Hepatocyte (in vitro differentiated cells): ENCODE results near the gene EXOC3L1. TPM values are rescaled to one million over a fixed set of nuclear protein-coding genes. Genes with fewer than 3 reads are reported as not detected.
A peak's percentile ranks its signal among the peaks of the same experiment; 100 is the strongest.

Source experiments
- DNase-seq: peaks from one replicate; pipeline ENCODE4 v3.0.0-alpha.2; 2016; ENCODE audit warnings: low spot score
- H2AFZ ChIP-seq: fragments of 200-600 bp; sonication (generic); 2 replicates; pipeline ENCODE4 v1.6.0; 2016; ENCODE audit warnings: antibody characterized with exemption, mild to moderate bottlenecking
- H3K27ac ChIP-seq: fragments of 200-600 bp; sonication (generic); 2 replicates; pipeline ENCODE4 v1.5.1; 2016; ENCODE audit warnings: mild to moderate bottlenecking
- H3K27me3 ChIP-seq: fragments of 200-600 bp; sonication (generic); 2 replicates; pipeline ENCODE4 v1.6.1; 2016
- H3K36me3 ChIP-seq: fragments of 200-600 bp; sonication (generic); replicated peaks from 2 replicates; pipeline ENCODE4 v1.5.1; 2016; ENCODE audit warnings: low read depth; ENCODE audit not compliant: insufficient read depth
- H3K4me1 ChIP-seq: fragments of 200-600 bp; sonication (generic); 2 replicates; pipeline ENCODE4 v1.5.1; 2016; ENCODE audit warnings: mild to moderate bottlenecking, moderate library complexity; ENCODE audit not compliant: insufficient read depth
- H3K4me2 ChIP-seq: fragments of 200-600 bp; sonication (generic); 2 replicates; pipeline ENCODE4 v1.6.0; 2016
- H3K4me3 ChIP-seq: fragments of 200-600 bp; sonication (generic); 2 replicates; pipeline ENCODE4 v1.5.1; 2016; ENCODE audit warnings: mild to moderate bottlenecking
- H3K79me2 ChIP-seq: fragments of 200-600 bp; sonication (generic); 2 replicates; pipeline ENCODE4 v1.6.0; 2017; ENCODE audit warnings: mild to moderate bottlenecking
- H3K9me2 ChIP-seq: fragments of 200-600 bp; sonication (generic); replicated peaks from 2 replicates; pipeline ENCODE4 v1.6.0; 2017; ENCODE audit warnings: mild to moderate bottlenecking; ENCODE audit not compliant: insufficient read depth
- H3K9me3 ChIP-seq: fragments of 200-600 bp; sonication (generic); 2 replicates; pipeline ENCODE4 v1.5.1; 2016; ENCODE audit warnings: low read depth, mild to moderate bottlenecking
- H4K20me1 ChIP-seq: fragments of 200-600 bp; sonication (generic); 2 replicates; pipeline ENCODE4 v1.6.0; 2016; ENCODE audit warnings: mild to moderate bottlenecking; ENCODE audit not compliant: insufficient read depth, poor library complexity, severe bottlenecking
- EZH2 ChIP-seq: fragments of 200-600 bp; sonication (generic); IDR thresholded peaks from 2 replicates; pipeline ENCODE4 v1.6.1; 2016; ENCODE audit warnings: antibody characterized with exemption, mild to moderate bottlenecking, borderline replicate concordance
- EZH2phosphoT487 ChIP-seq: fragments of 200-600 bp; sonication (generic); IDR thresholded peaks from one replicate; pipeline ENCODE4 v1.6.1; 2018; ENCODE audit warnings: antibody characterized with exemption, mild to moderate bottlenecking, low read depth, moderate library complexity; ENCODE audit not compliant: unreplicated experiment, severe bottlenecking
- WGBS: methylation state at CpG from one replicate; pipeline ENCODE4 v1.1.6; 2016; ENCODE audit warnings: low lambda C conversion rate; ENCODE audit errors: missing lambda C conversion rate; 5-methylcytosine and 5-hydroxymethylcytosine counted together
- polyA plus RNA-seq: library from polyadenylated mRNA; unstranded; fragments of >200 nt; fragmentation: Nextera tagmentation; extraction: Ambion mirVana; gene quantifications from 2 replicates; pipeline ENCODE4 v1.2.1, GENCODE V29; 2016
- total RNA-seq: library from RNA; depleted of rRNA; stranded (reverse); fragments of >200 nt; gene quantifications from 2 replicates; pipeline ENCODE4 v1.2.3, GENCODE V29; 2014
- TF ChIP-seq, protein P1 (sequence below): fragments of 200-600 bp; sonication (generic); IDR thresholded peaks from 2 replicates; pipeline ENCODE4 v1.5.1; 2016; ENCODE audit warnings: antibody characterized with exemption, mild to moderate bottlenecking; ENCODE audit not compliant: poor library complexity

The EXOC3L1 gene
- total and polyA plus RNA-seq, 2 experiments from 2014 or later: 0.33 to 2.0 TPM

DNA sequence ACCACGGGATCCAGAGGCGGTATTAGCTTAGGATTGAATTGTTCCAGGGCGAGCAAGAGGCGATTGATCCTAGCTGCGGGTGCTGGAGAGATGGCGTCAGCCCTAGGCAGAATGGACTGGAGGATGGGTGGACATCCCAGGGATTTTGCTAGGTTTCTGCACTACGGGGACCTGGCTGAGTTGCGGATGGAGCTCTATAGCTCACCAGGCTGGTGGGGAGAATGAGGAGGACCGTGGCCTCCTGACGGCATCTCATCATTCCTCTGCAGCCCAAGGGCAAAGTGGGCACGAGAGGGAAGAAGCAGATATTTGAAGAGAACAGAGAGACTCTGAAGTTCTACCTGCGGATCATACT is 37.6 kb upstream of the EXOC3L1 start:
- no peak for DNase-seq
- H3K4me1 ChIP-seq: peaks cover 9% of the 10 kb centered on the region
- H3K79me2 ChIP-seq: peaks cover 16% of the 10 kb centered on the region
- peak overlapping the region; percentile 69 for H3K27ac ChIP-seq
- H4K20me1 ChIP-seq: no peaks in the 10 kb centered on the region
- H3K9me2 ChIP-seq: no peaks in the 10 kb centered on the region
- 34% methylated on average over 12 of the region's 12 CpGs for WGBS
- TF ChIP-seq EZH2 (no peak), EZH2phosphoT487 (no peak)
- TF ChIP-seq, protein P1, sequence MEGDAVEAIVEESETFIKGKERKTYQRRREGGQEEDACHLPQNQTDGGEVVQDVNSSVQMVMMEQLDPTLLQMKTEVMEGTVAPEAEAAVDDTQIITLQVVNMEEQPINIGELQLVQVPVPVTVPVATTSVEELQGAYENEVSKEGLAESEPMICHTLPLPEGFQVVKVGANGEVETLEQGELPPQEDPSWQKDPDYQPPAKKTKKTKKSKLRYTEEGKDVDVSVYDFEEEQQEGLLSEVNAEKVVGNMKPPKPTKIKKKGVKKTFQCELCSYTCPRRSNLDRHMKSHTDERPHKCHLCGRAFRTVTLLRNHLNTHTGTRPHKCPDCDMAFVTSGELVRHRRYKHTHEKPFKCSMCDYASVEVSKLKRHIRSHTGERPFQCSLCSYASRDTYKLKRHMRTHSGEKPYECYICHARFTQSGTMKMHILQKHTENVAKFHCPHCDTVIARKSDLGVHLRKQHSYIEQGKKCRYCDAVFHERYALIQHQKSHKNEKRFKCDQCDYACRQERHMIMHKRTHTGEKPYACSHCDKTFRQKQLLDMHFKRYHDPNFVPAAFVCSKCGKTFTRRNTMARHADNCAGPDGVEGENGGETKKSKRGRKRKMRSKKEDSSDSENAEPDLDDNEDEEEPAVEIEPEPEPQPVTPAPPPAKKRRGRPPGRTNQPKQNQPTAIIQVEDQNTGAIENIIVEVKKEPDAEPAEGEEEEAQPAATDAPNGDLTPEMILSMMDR: no peak
- H3K4me3 ChIP-seq: peak overlapping the region; percentile 74
- no peaks in the 10 kb centered on the region for H3K9me3 ChIP-seq
- H2AFZ ChIP-seq: peak overlapping the region; percentile 57
- no peaks in the 10 kb centered on the region for H3K36me3 ChIP-seq
- H3K27me3 ChIP-seq: no peaks in the 10 kb centered on the region
- peak overlapping the region; percentile 96 for H3K4me2 ChIP-seq

DNA sequence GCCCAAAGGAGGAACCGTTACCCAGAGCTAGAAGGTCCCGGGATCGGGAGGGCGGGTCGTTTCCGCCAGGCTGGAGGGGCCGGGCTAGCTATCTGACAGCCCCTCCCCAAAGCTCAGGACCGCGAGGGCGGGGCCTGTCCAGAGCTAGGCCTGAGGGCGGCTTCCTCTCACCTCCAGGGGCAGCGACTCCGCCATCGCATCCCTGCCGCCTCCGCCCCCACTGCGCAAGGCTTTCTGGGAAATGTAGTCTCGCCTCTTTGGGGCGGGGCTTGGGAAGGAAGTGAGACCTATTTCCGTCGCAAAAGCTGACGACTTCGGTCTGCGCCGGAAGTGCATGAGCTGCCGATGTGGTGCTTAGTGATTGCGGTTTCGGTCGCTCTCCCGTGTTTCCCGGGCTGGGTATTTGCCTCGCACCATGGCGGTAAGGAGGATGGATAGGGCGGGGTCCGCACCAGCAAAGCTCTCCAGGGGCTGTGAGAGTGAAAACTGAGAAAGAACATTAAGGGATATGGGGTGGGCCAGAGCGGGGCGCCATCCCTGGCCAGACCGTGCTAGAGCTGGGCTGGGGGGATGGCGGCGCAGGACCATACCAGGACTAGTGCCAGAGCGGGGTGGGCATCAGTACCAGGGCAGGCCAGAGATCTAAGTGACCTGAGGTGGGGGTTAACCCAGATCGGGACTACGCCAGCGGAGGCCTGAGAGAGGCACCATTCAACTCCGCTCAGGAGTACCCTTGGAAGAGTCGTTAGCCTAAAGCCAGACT is 37.0 kb upstream of the EXOC3L1 start, which contains the start of gene TMEM208:
TMEM208 (plus strand) TSS at position 327 of the 763 bp plus-strand sequence; CDS start at position 416, 89 bp downstream.
- peaks cover 9% of the 10 kb centered on the region for H3K4me1 ChIP-seq
- H2AFZ ChIP-seq: peak within 1 kb of the TSS; percentile 57
- H3K27ac ChIP-seq: peak within 1 kb of the TSS; percentile 69
- peaks cover 16% of the 10 kb centered on the region for H3K79me2 ChIP-seq
- peak within 1 kb of the TSS; percentile 96 for H3K4me2 ChIP-seq
- H3K9me3 ChIP-seq: no peaks in the 10 kb centered on the region
- H3K36me3 ChIP-seq: no peaks in the 10 kb centered on the region
- no peaks in the 10 kb centered on the region for H3K27me3 ChIP-seq
- no peaks in the 10 kb centered on the region for H3K9me2 ChIP-seq
- no peaks in the 10 kb centered on the region for H4K20me1 ChIP-seq
- WGBS: 2% methylated on average over 43 of the region's 46 CpGs
- peak; percentile 98 for DNase-seq
- TF ChIP-seq, protein P1: peak; percentile 29
- TF ChIP-seq EZH2: no peak
- peak within 1 kb of the TSS; percentile 74 for H3K4me3 ChIP-seq

DNA sequence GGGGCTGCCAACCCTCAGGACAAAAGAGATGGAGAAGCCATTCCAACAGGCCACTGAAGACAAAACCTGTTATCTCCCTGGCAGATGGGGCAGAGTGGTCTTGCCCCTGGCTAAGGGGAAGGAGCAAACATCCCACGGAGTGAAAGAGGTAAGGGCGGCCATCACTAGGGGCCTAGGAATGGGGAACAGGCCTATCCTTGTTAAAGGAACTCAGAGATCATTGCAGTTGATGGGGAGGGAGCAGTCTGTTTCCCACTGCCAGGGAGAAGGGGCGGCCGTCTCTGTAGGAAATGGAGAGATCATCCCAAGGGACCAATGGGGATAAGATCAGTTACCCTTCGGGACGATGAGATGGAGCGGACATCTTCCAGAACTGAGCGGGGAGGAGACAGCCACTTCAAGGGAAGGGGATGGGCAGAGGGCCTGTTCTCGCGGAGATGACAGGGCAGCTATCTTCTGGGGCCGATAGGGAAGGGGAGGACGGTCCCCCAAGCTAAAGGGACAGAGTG is 36.4 kb upstream of the EXOC3L1 start:
- TF ChIP-seq EZH2phosphoT487 (no peak), EZH2 (no peak)
- TF ChIP-seq, protein P1: no peak
- WGBS: 16% methylated on average over 11 of the region's 12 CpGs

More for the DNA sequence above, 36.4 kb upstream of the EXOC3L1 start:
- peak overlapping the region; percentile 29 for H3K27ac ChIP-seq
- H3K9me2 ChIP-seq: no peaks in the 10 kb centered on the region
- DNase-seq: no peak
- H3K36me3 ChIP-seq: no peaks in the 10 kb centered on the region
- H3K9me3 ChIP-seq: no peaks in the 10 kb centered on the region
- peaks cover 9% of the 10 kb centered on the region for H3K4me1 ChIP-seq
- peak overlapping the region; percentile 47 for H3K4me3 ChIP-seq
- H2AFZ ChIP-seq: peak overlapping the region; percentile 46
- no peaks in the 10 kb centered on the region for H4K20me1 ChIP-seq
- H3K4me2 ChIP-seq: peak overlapping the region; percentile 80
- no peaks in the 10 kb centered on the region for H3K27me3 ChIP-seq
- H3K79me2 ChIP-seq: peaks cover 16% of the 10 kb centered on the region
